Regular cardiac myocyte (primary cell): ENCODE results near the gene TMEM174. TPM values are rescaled to one million over a fixed set of nuclear protein-coding genes. Genes with fewer than 3 reads are reported as not detected.

ENCODE experiments used
- total RNA-seq: library from RNA; depleted of rRNA; stranded (reverse); fragments of >200 nt; gene quantifications from 2 replicates; pipeline ENCODE4 v1.2.3, GENCODE V29; 2014

The TMEM174 gene, protein sequence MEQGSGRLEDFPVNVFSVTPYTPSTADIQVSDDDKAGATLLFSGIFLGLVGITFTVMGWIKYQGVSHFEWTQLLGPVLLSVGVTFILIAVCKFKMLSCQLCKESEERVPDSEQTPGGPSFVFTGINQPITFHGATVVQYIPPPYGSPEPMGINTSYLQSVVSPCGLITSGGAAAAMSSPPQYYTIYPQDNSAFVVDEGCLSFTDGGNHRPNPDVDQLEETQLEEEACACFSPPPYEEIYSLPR
- total RNA-seq: not detected in 2 replicates

GRCh38 chr5:73172951-73173350 is at the start of gene TMEM174:
Gene TMEM174, plus strand, starts transcription at chr5:73173193. Its CDS starts 51 bp downstream, at chr5:73173244.

Other genes starting within 250 kb of the TMEM174 start
- gene FCHO2, start 217.2 kb upstream of the TMEM174 start, total RNA-seq: 10.0 and 24.0 TPM in 2 replicates
- 5.6 and 9.0 TPM in 2 replicates for gene TMEM171, start 52.6 kb upstream of the TMEM174 start, total RNA-seq